Embryonic facial prominence (tissue), 1 donor: Measurements from ENCODE around the gene SHROOM4.

Experiments
- DNase-seq: peaks from one replicate; pipeline ENCODE4 v3.0.0-alpha.2; 2016; ENCODE audit errors: extremely low spot score

SHROOM4 gene

DNA sequence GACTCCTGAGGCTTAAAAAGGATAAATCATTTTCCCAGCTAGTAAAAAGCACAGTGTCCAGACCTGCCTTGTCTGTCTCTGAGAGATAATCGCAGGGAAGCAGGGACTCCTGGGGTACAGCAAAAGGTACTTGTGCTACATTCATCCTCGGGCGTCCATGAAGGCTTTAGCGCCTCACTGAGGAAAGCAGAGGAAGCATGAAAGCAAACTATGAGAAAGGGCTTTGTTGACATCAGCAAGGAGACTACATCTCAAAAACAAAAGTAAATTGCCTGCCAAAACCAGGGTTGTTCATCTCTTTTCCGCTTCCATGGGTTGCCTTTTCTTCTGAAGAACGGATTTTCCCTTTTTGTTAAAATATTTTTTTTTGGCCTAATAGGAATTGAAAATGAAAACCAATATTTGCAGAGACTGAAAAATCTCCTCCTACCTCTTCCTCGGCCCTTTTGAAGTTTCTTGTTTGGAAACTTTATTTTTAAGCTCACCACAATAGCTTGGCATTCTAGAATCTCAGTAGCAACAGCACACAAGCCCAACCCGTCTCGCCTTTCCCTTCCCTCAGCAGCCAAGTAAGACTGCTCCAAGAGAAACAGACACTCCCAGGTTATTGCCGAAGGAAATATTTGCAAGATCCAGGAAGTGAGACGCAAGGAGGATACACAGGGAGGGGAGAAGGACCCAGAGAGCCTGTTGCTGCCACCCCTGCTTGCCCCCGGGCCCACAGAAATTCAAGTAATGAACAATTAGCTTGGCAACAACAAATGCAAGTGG is 195.0 kb downstream of the SHROOM4 start:
- no peak for DNase-seq

DNA sequence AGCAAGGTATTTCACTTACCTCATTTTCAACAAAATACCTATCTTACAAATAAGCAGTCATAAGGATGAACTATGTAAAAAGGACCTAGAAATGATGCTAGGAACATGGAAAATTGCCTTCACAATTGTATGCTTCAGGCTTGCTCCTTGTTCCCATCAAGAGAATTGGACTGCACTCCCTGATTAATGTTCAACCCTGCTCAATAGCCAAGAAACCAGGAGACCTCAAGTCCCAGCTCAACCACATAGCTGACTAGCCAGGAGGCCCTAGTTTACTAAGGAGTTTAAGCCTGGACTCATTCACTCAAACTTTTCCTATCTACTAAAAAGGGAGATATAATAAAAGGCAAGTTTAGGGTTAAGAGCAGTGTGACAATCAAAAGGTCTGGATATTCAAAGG is 196.8 kb downstream of the SHROOM4 start:
- no peak for DNase-seq

DNA sequence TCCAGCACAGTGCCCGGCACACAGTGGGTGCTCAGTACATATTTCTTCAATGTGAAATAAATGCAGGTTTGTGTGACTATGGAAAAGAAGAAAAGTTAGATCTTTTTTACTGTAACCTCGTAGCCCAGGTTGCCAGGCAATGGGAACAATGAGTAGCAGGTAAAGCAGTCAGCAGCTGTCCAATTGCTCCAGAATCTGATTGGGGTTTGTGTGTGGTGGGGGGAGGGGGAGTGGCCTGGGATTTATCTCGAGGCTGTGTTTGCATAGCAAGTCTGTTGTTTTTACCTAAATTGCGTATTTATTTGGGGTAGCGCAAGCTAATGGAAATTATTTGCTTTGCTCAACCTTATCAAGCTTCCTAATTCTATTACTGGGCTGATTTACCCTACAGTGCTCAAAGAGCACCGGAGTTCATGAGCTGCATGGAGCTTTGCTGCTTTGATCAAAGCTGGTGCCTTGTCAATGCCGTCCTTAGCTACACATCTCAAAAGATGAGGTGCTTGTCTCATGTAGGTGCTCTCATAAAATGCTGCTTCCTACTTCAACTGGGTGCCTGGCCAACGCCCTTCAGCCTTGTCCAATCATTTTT is 198.3 kb downstream of the SHROOM4 start:
- DNase-seq: no peak

DNA sequence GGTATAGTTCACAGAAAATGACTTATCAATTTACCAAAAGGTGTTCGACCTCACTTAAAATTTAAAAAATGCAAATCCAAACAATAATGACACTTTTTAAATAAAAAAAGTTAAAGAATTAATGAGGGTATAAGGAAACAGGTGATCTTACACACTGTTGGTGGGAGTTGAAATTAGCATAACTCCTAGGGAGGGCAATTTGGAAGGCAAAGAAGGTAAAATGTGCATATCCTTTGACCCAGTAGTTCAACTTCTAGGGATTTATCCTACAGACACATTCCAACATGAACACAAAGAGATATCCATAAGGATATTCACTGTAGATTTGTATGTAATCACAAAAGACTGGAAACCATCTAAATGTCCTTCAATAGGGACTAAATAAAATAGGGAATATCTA is 199.5 kb downstream of the SHROOM4 start:
- DNase-seq: no peak

DNA sequence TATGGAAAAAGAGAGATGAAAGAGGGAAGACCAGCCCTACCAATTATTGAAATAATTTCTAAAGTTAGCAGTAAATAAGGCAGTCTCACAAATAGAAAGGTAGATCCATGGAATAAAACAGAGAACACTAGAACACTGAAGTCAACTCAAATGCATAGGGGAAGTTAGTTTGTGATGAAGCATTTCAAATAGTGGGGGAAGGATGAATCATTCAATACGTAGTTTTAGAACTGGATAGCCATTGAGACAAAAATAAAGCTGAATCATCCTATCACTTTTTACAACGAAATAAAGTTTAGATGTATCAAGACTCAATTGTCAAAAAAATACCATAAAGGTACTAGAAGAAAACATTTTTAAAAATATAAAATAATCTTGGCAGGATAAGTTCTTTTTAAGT is 200.1 kb downstream of the SHROOM4 start:
- no peak for DNase-seq

DNA sequence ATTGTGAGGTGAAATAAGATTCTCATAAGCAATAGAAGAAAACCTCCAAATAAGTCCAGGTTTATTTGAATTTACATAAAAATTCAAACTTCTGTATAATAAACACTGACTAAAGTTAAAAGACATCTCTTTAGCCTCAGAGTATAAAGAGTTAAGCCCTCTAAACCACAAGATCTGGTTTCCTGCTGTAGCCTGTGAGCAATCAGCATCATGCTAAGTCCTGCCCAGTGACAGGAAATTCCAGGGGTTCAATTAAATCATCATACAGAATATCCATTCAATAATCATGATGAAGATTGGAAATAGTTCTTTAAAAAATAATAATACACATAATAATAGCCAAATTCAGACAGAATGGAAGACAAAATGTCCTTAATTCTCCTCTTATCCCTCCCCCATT is 204.2 kb downstream of the SHROOM4 start:
- no peak for DNase-seq

DNA sequence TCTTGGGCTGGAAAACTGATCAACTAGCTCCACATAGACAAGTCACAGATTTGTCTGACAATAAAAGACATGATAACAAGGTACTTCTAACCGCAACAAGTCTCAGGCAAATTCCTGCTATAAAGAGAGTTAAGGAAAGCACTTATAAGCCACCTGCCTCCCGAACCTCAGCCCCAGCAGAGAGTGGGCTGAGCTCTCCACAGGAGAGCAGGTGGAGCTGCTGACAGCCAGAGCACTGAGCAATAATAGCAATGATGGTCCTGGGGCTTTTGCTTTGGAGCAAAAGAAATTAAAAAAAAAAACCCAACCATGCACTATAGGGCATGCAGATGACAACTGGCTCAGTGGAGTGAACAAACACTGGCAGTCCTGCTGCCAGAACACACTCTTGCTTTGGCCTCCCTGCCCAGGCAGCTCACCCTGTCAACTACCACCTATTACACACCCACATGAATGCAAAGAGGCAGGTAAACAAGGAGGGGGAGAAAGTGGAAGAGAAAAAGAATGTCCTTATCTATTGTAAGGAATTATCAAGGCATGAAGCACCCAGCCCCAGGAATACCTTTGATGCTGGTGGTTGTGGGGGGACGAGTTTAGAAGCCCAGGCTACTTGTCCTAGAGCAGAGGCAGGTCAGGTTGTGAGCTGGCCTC is 207.6 kb downstream of the SHROOM4 start:
- DNase-seq: no peak

DNA sequence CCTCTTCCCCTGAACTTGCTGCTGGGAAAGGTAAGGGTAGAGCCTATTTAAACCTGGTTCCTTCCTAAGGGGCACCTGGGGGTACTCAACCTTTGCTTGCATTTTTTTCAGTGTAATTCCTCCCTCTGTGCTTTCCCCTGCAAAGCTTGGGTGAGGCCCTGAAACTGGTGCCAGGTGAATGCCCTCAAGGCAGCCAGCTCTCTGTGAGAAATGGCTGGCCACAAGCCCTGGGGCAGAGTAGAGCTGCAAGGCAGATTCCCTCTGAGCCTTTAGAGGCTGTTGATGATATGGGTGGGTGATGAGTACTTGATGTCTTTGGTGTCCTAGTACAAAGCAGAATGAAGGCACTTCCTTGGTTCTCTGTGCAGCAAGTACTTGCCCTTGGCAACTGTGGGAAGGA is 217.9 kb downstream of the SHROOM4 start:
- no peak for DNase-seq

DNA sequence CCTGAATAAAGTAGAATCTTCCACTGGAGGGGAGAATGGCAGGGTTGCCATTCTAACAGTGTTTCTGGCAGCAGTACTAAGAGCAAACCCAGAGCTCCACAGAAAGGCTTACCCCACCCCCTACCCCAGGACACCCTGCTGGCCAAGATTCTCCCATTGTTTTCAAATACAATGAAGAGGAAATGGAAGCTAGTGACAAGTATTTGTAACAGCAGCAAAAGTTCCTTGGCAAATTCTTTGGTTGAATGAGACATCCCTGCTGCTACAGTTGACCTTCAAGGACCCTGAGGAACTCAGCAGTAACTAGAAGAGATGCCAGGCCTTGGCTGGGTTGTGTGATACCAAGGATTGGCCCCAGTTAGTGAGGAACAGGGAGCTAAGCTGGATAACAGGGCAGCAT is 219.2 kb downstream of the SHROOM4 start:
- no peak for DNase-seq

DNA sequence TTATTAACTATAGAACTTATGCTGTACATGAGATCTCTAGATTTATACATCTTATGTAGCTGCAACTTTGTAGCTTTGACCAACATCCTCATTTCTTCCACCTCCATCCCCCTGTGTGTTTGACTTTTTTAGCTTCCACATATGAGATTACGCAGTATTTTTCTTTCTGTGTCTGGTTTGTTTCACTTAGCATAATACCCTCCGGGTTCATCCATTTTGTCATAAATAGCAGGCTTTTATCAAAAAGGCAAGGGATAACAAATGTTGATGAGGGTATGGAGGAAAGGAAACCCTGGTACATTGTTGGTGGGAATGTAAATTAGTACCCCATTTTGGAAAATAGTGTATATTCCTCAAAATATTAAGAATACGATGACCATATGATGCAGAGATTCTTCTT is 227.0 kb downstream of the SHROOM4 start:
- DNase-seq: no peak

DNA sequence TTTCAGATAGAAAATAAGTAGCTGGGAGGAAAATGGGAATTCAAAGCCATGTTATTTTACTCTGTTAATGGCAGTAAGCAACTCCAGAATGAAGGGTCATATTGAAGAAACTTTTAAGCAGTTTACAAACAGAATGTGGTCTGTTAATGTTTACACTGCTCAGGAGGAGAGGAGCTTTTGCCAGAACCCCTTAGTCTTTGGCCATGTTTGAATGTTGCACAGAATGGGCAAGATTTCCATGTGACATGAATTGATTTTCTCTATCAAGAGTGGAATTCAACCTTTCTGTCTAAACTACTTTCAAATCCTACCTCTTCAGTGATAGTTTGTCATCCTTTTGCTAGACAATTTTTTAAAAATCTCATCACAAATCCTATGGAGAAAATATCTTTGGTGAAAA is 227.6 kb downstream of the SHROOM4 start:
- no peak for DNase-seq

DNA sequence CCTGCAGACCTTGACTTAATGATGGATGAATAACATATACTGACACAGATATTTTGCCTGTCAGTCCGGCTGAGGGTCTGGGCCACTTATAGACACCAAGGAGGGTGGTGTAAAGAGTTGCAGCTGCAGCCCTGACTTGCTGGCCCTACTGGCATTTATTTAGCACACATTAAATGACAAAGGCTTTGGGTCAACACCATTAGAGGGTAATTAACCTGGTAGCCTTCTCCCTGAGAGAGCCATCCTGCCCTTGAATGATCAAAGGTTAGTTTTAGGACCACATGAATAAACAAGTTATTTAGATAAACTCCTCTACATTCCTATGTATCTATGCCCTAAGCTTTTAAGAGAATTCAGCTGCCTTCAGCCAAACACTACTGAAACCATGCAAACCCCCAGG is 232.6 kb downstream of the SHROOM4 start:
- no peak for DNase-seq

DNA sequence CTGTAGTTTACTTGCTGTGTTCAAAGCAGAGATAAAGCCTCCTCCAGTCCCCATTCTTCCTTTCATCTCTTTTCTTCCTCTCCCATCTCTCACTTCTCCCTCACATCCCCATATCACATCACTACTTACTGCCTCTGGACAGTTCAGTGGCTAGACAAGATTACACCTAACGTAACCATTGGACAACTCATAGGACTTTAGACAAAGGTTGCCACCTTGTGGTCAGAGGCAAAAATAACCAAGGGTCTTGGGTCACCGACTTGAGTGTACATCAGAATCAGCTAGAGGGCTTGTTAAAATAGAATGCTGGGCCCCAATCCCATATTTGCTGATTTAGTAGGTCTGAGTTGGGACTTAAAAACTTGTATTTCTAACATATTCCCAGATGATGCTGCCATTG is 234.0 kb downstream of the SHROOM4 start:
- DNase-seq: no peak

DNA sequence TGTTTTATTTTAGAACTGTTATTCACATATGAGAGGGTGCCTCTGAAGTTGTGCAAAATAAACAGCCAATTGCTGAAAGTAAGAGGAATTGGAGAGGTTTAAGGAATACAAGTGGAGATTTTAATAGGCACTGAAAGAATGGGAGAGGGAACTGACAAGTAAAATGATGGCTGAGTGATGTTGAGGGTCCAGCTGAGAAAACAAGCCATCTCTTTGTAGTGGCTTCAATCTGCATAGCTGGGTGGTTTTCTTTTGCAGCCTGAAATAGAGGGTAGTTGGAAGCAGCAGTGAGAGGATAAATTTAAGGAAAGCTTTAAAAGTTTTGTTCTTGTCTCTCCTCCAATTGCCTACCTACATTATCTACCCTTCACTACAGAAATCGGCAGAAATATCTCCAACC is 236.7 kb downstream of the SHROOM4 start:
- DNase-seq: no peak

DNA sequence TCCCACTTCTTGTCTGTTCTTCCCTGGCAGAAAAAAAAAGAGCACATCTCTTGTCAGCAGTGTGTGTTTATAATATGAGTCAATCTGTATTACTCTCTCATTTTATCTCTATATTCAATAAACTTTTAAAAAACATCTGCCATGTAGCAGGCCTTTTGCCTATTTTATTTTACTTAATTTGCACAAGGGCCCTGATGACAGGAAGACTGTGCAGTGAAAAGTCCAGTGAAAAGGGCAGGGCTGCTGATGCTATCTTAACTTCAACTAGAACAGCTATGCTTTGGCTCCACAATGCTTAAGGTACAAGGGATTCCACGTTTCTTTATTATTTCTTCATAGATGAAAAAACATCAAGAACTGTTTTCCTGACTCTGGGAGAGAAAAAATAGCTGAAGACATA is 246.4 kb downstream of the SHROOM4 start:
- DNase-seq: no peak

DNA sequence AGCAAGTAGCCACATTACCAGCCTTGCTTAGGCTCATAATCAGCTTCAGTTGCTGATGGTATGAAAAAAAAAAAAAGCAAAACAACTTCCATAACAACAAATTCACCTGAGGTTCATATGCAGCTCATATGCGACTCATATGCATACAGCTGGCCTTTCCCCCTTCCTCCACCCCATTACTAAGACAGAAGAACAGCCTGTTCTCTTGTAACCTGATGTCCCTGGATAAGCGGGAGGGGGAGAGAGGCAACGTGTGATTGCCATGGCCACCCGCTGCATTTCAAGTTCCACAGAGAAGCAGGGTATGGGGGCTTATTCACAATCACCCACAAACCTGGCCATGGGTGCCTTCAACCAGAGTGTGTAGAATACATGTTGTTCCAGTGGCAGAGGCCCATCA is 248.3 kb downstream of the SHROOM4 start:
- DNase-seq: no peak
